HG03354 (cell line): ENCODE results near the gene CDRT4.

Experiments
- ATAC-seq: cut with Tn5 transposase; IDR thresholded peaks from one replicate; pipeline ENCODE4 v1.9.1; 2021; ENCODE audit warnings: mild to moderate bottlenecking; ENCODE audit not compliant: unreplicated experiment, poor library complexity, severe bottlenecking

CDRT4 gene

GRCh38 chr17:15493693-15494035 is 26.2 kb upstream of the CDRT4 start:
- no peak for ATAC-seq

GRCh38 chr17:15492791-15493692 is 25.6 kb upstream of the CDRT4 start:
- ATAC-seq = no peak

DNA sequence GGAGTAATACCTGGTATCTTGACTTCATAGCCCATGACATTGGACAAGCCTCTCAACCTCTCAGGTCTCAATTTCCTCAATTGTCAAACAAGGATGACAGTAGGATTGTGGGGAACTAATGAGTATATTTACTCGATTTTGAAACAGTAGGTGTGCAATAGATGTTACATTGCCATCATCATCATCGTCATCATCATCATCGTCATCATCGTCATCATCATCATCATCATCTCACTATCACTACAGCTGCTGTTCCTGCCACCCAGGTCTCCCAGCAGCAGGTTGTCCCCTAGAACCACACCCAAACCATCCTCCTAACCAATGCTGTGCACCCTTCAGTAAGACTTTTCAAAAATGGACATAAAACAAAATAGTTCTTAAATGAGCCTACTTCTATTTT is 24.8 kb upstream of the CDRT4 start:
- no peak for ATAC-seq

GRCh38 chr17:15490634-15491261 is 23.3 kb upstream of the CDRT4 start:
- ATAC-seq = no peak

- ATAC-seq = no peak
Measured at GRCh38 chr17:15488557-15488956, 21.1 kb upstream of the CDRT4 start.

DNA sequence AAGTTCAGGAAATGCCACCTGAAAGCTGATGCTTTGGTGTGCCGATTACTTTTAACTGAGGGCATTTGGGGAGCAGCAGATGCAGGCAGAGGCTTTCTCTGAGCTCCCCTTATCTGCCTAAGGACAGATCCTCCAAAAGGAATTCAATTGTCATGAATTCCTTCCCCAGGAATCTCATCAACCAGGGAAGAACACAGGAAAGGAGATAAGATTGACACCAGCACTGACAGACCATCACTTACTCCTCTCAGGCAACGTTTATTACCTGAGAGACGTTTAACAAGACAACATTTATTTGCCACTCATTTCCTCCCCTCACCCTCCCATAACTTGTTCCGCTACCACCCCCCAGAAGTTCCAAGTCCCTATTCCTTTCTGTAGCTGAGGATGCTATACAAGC is 17.6 kb upstream of the CDRT4 start:
- no peak for ATAC-seq

DNA sequence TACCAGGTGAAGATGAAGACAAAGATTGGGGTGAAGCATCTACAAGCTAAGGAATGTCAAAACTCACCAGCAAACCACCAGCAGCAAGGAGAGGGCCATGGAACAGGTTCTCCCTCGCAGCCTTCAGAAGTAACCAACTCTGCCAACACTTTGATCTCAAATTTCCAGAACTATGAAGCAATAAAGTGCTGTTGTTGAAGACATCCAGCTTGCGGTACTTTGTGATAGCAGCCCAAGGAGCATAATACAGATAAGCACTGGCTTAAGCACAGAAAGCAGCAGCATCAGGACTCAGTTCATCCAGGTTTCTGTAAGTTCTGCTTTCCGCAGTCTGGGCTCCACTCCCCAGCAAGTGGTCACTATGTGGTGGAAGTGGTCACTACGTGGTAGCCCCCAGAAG is 16.0 kb upstream of the CDRT4 start:
- ATAC-seq = no peak

DNA sequence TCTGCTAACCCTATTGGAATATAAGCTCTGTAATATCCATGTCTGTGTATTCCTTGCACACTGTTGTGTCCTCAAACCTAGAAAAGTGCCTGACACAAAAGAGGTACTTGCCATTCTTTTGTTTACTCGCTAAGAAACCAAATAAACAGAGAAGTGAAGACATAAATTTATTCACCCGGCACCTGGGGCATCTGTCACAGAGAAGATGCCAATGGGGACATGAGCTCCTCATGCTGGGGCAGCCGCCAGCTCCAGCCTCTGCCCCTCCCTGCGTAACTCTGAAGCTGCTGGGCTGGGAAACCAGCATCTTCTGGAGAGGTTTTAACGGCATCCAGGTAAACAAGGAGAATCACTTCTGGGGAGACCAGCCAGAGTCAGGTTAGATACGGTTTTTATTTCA is 15.1 kb upstream of the CDRT4 start:
- no peak for ATAC-seq

- ATAC-seq = no peak
Measured at GRCh38 chr17:15481481-15481880, 14.1 kb upstream of the CDRT4 start.

GRCh38 chr17:15480204-15480603 is 12.8 kb upstream of the CDRT4 start:
- no peak for ATAC-seq

GRCh38 chr17:15479703-15480102 is 12.3 kb upstream of the CDRT4 start:
- no peak for ATAC-seq

GRCh38 chr17:15478845-15479244 is 11.4 kb upstream of the CDRT4 start:
- ATAC-seq = no peak

- no peak for ATAC-seq
Measured at GRCh38 chr17:15475631-15476354, 8.4 kb upstream of the CDRT4 start.

DNA sequence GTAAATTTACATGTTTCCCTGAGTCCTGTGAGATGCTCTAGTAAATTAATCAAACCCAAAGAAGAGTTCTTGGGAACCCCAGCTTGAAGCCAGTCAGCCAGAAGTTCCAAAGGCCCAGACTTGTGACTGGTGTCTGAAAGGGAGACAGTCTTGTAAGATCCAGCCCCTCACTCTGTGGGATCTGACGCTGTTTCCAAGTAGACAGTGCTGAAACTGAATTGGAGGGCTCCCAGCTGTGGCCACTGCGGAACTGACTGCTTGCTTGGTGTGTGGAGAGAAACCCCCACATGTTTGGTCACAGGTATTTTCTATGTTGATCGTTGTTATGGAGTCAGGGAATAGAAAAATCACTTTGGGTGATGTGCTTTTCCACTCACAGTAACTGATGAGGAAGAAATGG is 5.5 kb upstream of the CDRT4 start:
- ATAC-seq = no peak

DNA sequence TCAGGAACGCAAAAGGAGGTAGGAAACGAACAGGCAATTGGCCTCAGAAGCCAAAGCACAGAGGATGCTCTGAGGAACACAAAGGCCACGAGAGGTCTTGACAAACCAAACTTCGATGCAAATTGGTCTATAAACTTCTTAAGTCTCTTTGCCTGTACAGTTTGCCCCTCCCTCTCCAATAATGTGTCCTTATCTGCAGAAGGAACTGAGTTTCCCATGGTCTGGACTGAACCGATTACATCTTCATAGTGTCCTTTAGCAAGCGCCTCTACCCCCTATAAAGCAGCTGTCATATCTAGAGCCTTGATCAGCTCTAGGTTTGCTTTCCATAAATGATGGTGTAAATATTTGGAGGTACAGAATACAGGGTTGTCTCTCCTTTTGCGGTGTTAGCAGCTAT is 3.1 kb upstream of the CDRT4 start:
- ATAC-seq = no peak

DNA sequence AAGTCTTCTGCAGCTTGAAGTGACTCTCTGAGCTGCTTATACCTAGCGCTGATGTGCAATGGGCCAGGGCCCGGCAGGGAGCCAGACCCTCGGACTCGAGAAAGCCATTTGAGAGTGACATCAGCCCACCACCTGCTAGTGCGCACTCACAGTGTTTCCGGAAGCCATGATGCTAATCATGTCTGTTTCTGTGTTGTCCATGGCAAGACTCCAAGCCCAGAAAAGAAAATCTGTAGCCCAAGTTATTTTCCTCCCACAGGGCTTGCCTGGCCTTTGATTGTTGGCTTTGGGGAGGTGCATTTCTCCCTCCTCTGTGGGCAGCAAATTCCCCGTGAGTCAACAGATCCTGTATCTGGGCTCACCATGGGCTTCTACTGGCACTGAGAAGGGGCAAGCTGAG is 1.8 kb upstream of the CDRT4 start:
- no peak for ATAC-seq

- ATAC-seq = no peak
Measured at GRCh38 chr17:15468126-15468525, 705 bp upstream of the CDRT4 start.

- no peak for ATAC-seq
Measured at GRCh38 chr17:15466131-15466530, 1.3 kb downstream of the CDRT4 start.

DNA sequence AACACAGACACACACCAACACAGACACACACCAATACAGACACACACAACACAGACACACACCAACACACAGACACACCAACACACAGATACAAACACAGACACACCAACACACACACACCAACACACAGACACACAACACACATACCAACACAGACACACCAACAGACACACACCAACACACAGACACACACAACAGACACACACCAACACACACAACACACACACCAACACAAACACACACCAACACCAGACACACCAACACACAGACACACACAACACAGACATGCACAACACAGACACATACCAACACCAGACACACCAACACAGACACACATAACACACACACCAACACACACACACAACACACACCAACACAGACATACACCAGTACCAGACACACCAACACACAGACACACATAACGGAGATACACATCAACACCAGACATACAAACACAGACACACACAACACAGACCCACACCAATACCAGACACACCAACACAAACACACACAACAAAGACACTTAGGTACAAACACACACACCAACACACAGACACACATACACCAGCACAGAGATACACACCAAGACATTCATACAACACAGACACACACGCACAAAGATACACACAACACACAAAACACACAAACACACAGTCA is 2.2 kb downstream of the CDRT4 start:
- no peak for ATAC-seq

GRCh38 chr17:15464231-15464985 is 3.0 kb downstream of the CDRT4 start:
- no peak for ATAC-seq
